ENCODE measurements around the gene NANOS2. TPM values are rescaled to one million over a fixed set of nuclear protein-coding genes. Genes with fewer than 3 reads are reported as not detected.

Gene NANOS2
- total and polyA plus RNA-seq, 2 of the 13 experiments (the other 11 are each of a cell fraction or from before 2014, with no cell fraction given): not detected

GRCh38 chr19:45954156-45954555 lies 39.6 kb upstream of the NANOS2 start:
- Histone ChIP-seq H3K9ac (ENCODE audit: insufficient read depth, low read depth, low read length) (no peak overlapping the region), H3K27ac (ENCODE audit: extremely low read length, insufficient read depth, low read length) (no peak overlapping the region), H3K27me3 (ENCODE audit: control insufficient read depth in 1 of 2, insufficient read depth in 2 of 2, low read length in 2 of 2) (peaks cover 3 to 10% of the 10 kb centered on the region in 2 experiments; a peak in 3 of 5 replicates), H2AFZ (ENCODE audit: low read length) (no peak overlapping the region), H3K9me3 (ENCODE audit: low read length) (no peaks in the 10 kb centered on the region), H3K4me1 (ENCODE audit: insufficient read depth, low read length) (no peaks in the 10 kb centered on the region), H3K4me2 (ENCODE audit: low read depth, low read length) (no peak overlapping the region), H3K79me2 (ENCODE audit: insufficient read depth, low read length) (no peaks in the 10 kb centered on the region), H4K20me1 (ENCODE audit: insufficient read depth, low read length) (no peaks in the 10 kb centered on the region), H3K4me3 (replicated peaks in 1 of 3; ENCODE audit: insufficient read depth in 1 of 3, low read depth in 2 of 3, low read length in 3 of 3) (no peak overlapping the region), H3K36me3 (replicated peaks in 1 of 2; ENCODE audit: control insufficient read depth in 1 of 2, insufficient read depth in 2 of 2, low read length in 2 of 2) (no peaks in the 10 kb centered on the region)
- CTCF ChIA-PET (ENCODE audit: low intra/inter-chr PET ratio, low total read pairs): no interaction called here
- no peak for ATAC-seq
- intact Hi-C loops (cut with micrococcal nuclease; ENCODE audit: unreplicated experiment): no loop called here
- BruUV-seq (replicated peaks): no TSS peak
- POLR2A ChIA-PET: no interaction called here
- in situ Hi-C loops (cut with HindIII; ENCODE audit: extremely low pct_ligation_motif_present, low pct_unique_long_range_greater_than_20kb): no loop called here
- 3% methylated on average over 6 of the region's 9 CpGs for WGBS (ENCODE audit: low lambda C conversion rate)
- FAIRE-seq: no peak
- TF ChIP-seq HOXA9 (CRISPR knock-in tag; IDR thresholded peaks at IDR 0.05; ENCODE audit: borderline replicate concordance) (no peak), ZBTB8A (CRISPR knock-in tag; IDR thresholded peaks at IDR 0.05; ENCODE audit: borderline replicate concordance, low read depth) (no peak), RFX1 (IDR thresholded peaks at IDR 0.05) (peak; percentile 42; the same call in 1 of the 2 replicates)
- DNase-seq (ENCODE audit: low spot score): no peak

DNA sequence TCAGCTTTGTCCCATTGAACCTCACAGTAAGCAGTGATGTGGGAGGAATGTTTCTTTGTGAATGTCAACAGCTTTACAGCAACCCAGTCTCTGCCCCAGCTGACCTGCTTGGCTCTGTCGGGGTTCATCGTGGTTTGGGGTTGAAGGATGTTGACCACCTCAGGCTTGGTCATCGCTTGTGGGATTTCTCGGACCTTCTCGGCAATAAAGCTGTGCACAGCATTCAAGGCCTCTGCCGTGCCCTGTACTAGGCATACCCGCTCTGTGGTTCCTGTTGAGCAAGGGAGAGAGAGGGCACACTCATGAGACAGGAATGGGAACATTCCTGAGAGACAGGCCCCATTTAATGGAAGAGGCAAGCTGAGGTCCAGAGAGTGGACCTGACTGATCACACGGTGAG lies 39.1 kb upstream of the NANOS2 start:
- FAIRE-seq: no peak
- WGBS (ENCODE audit: low lambda C conversion rate): 32% methylated on average over 4 of the region's 8 CpGs
- BruUV-seq (replicated peaks): no TSS peak
- Histone ChIP-seq H3K27me3 (ENCODE audit: control insufficient read depth in 1 of 2, insufficient read depth in 2 of 2, low read length in 2 of 2) (peaks cover 3 to 6% of the 10 kb centered on the region in 2 experiments; a peak in 3 of 5 replicates), H2AFZ (ENCODE audit: low read length) (no peak overlapping the region), H3K79me2 (ENCODE audit: insufficient read depth, low read length) (no peaks in the 10 kb centered on the region), H3K4me2 (ENCODE audit: low read depth, low read length) (no peak overlapping the region), H3K27ac (ENCODE audit: extremely low read length, insufficient read depth, low read length) (no peak overlapping the region), H3K9ac (ENCODE audit: insufficient read depth, low read depth, low read length) (no peak overlapping the region), H4K20me1 (ENCODE audit: insufficient read depth, low read length) (no peaks in the 10 kb centered on the region), H3K4me1 (ENCODE audit: insufficient read depth, low read length) (no peaks in the 10 kb centered on the region), H3K4me3 (replicated peaks in 1 of 3; ENCODE audit: insufficient read depth in 1 of 3, low read depth in 2 of 3, low read length in 3 of 3) (no peak overlapping the region), H3K36me3 (replicated peaks in 1 of 2; ENCODE audit: control insufficient read depth in 1 of 2, insufficient read depth in 2 of 2, low read length in 2 of 2) (no peaks in the 10 kb centered on the region), H3K9me3 (ENCODE audit: low read length) (no peaks in the 10 kb centered on the region)
- no peak for DNase-seq (ENCODE audit: low spot score)
- POLR2A ChIA-PET: no interaction called here
- TF ChIP-seq CREBL2 (CRISPR knock-in tag; IDR thresholded peaks at IDR 0.05; ENCODE audit: borderline replicate concordance): no peak
- TF ChIP-seq ZNF629 (CRISPR knock-in tag; conservative IDR thresholded peaks at IDR 0.05): no peak
- TF ChIP-seq, protein P1, sequence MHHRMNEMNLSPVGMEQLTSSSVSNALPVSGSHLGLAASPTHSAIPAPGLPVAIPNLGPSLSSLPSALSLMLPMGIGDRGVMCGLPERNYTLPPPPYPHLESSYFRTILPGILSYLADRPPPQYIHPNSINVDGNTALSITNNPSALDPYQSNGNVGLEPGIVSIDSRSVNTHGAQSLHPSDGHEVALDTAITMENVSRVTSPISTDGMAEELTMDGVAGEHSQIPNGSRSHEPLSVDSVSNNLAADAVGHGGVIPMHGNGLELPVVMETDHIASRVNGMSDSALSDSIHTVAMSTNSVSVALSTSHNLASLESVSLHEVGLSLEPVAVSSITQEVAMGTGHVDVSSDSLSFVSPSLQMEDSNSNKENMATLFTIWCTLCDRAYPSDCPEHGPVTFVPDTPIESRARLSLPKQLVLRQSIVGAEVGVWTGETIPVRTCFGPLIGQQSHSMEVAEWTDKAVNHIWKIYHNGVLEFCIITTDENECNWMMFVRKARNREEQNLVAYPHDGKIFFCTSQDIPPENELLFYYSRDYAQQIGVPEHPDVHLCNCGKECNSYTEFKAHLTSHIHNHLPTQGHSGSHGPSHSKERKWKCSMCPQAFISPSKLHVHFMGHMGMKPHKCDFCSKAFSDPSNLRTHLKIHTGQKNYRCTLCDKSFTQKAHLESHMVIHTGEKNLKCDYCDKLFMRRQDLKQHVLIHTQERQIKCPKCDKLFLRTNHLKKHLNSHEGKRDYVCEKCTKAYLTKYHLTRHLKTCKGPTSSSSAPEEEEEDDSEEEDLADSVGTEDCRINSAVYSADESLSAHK (CRISPR knock-in tag; IDR thresholded peaks at IDR 0.05; ENCODE audit: borderline replicate concordance): no peak
- no peak for TF ChIP-seq ARNT (IDR thresholded peaks at IDR 0.05)
- TF ChIP-seq ZFYVE20 (CRISPR knock-in tag; IDR thresholded peaks at IDR 0.05; ENCODE audit: borderline replicate concordance, low read depth): no peak
- TF ChIP-seq ZNF670 (CRISPR knock-in tag; IDR thresholded peaks at IDR 0.05; ENCODE audit: borderline replicate concordance): no peak
- no peak for TF ChIP-seq HOXA3 (CRISPR knock-in tag; IDR thresholded peaks at IDR 0.05)
- TF ChIP-seq ZNF18 (CRISPR knock-in tag; IDR thresholded peaks at IDR 0.05; ENCODE audit: insufficient replicate concordance): no peak
- no peak for TF ChIP-seq ZMYM2 (CRISPR knock-in tag; IDR thresholded peaks at IDR 0.05)
- no peak for TF ChIP-seq SRSF4 (IDR thresholded peaks at IDR 0.05; ENCODE audit: low read depth, low read length, poor library complexity, severe bottlenecking)
- TF ChIP-seq FLYWCH1 (CRISPR knock-in tag; IDR thresholded peaks at IDR 0.05): no peak
- no peak for TF ChIP-seq FOXJ3 (CRISPR knock-in tag; IDR thresholded peaks at IDR 0.05; ENCODE audit: borderline replicate concordance)
- CTCF ChIA-PET (ENCODE audit: low intra/inter-chr PET ratio, low total read pairs): no interaction called here
- intact Hi-C loops (cut with micrococcal nuclease; ENCODE audit: unreplicated experiment) (no loop called here), in situ Hi-C loops (cut with HindIII; ENCODE audit: extremely low pct_ligation_motif_present, low pct_unique_long_range_greater_than_20kb) (no loop called here)
- ATAC-seq: no peak

Measured in HepG2 (cell line).